Mesothelial cell of epicardium (in vitro differentiated cells): ENCODE measurements around the gene TM4SF5. TPM values are rescaled to one million over a fixed set of nuclear protein-coding genes. Genes with fewer than 3 reads are reported as not detected.

Experiments used
- DNase-seq, 2 experiments: peaks; one replicate each; pipeline ENCODE4 v3.0.0; 2021; ENCODE audit warnings: low spot score in 2 of 2; ENCODE audit not compliant: unreplicated experiment in 2 of 2
- H3K27ac Mint-ChIP-seq: 2 replicates; pipeline ENCODE4 v1.8.0; 2021; ENCODE audit warnings: mixed read lengths
- H3K27me3 Mint-ChIP-seq: 2 replicates; pipeline ENCODE4 v1.8.0; 2021; ENCODE audit warnings: low read depth, mixed read lengths
- H3K36me3 Mint-ChIP-seq: 2 replicates; pipeline ENCODE4 v1.8.0; 2021; ENCODE audit warnings: mixed read lengths
- H3K4me1 Mint-ChIP-seq: 2 replicates; pipeline ENCODE4 v1.8.0; 2021; ENCODE audit warnings: mixed read lengths
- H3K4me3 Mint-ChIP-seq: 2 replicates; pipeline ENCODE4 v1.8.0; 2021; ENCODE audit warnings: mild to moderate bottlenecking, moderate library complexity, mixed read lengths
- H3K9me3 Mint-ChIP-seq: 2 replicates; pipeline ENCODE4 v1.8.0; 2021; ENCODE audit warnings: mixed read lengths
- CTCF ChIP-seq: fragments of 200-600 bp; sonication (generic); IDR thresholded peaks from one replicate; pipeline ENCODE4 v1.5.0; 2021; ENCODE audit warnings: antibody characterized with exemption; ENCODE audit not compliant: unreplicated experiment
- total RNA-seq: library from RNA; stranded (reverse); gene quantifications from 3 replicates; pipeline ENCODE4 v1.2.1, GENCODE V29; 2021

The TM4SF5 gene
- total RNA-seq, 1 donor from 2014 or later, result not detected

- DNase-seq, result no peak
- peak overlapping the region; percentile 65 for H3K4me3 Mint-ChIP-seq
- TF ChIP-seq CTCF, result no peak
- peaks cover 89% of the 10 kb centered on the region for H3K27me3 Mint-ChIP-seq
- peak overlapping the region; percentile 69 for H3K27ac Mint-ChIP-seq
- H3K4me1 Mint-ChIP-seq, result peaks cover 17% of the 10 kb centered on the region
- H3K9me3 Mint-ChIP-seq, result no peaks in the 10 kb centered on the region
- H3K36me3 Mint-ChIP-seq, result no peaks in the 10 kb centered on the region
Observed at GRCh38 chr17:4740025-4740351, 31.7 kb upstream of the TM4SF5 start.

- Mint-ChIP-seq H3K27me3 (peaks cover 89% of the 10 kb centered on the region), H3K4me3 (peak overlapping the region; percentile 65), H3K27ac (peak overlapping the region; percentile 69), H3K36me3 (no peaks in the 10 kb centered on the region), H3K9me3 (no peaks in the 10 kb centered on the region), H3K4me1 (peaks cover 22% of the 10 kb centered on the region)
- no peak for DNase-seq
- TF ChIP-seq CTCF, result no peak
Observed at GRCh38 chr17:4740584-4740983, 31.1 kb upstream of the TM4SF5 start.

- peak overlapping the region; percentile 22 for H3K4me3 Mint-ChIP-seq
- H3K36me3 Mint-ChIP-seq, result no peaks in the 10 kb centered on the region
- no peak for DNase-seq
- peaks cover 22% of the 10 kb centered on the region for H3K4me1 Mint-ChIP-seq
- TF ChIP-seq CTCF, result no peak
- H3K27ac Mint-ChIP-seq, result no peak overlapping the region
- peaks cover 90% of the 10 kb centered on the region for H3K27me3 Mint-ChIP-seq
- no peaks in the 10 kb centered on the region for H3K9me3 Mint-ChIP-seq
Observed at GRCh38 chr17:4741544-4741943, 30.1 kb upstream of the TM4SF5 start.

GRCh38 chr17:4742133-4742532, 29.6 kb upstream of the TM4SF5 start:
- Mint-ChIP-seq H3K27me3 (peaks cover 93% of the 10 kb centered on the region), H3K27ac (no peak overlapping the region), H3K4me3 (no peak overlapping the region), H3K36me3 (no peaks in the 10 kb centered on the region), H3K4me1 (peaks cover 22% of the 10 kb centered on the region), H3K9me3 (no peaks in the 10 kb centered on the region)
- no peak for DNase-seq
- no peak for TF ChIP-seq CTCF

- Mint-ChIP-seq H3K36me3 (no peaks in the 10 kb centered on the region), H3K4me1 (peaks cover 22% of the 10 kb centered on the region), H3K27ac (no peak overlapping the region), H3K9me3 (no peaks in the 10 kb centered on the region), H3K4me3 (no peak overlapping the region), H3K27me3 (peaks cover 93% of the 10 kb centered on the region)
- TF ChIP-seq CTCF, result no peak
- no peak for DNase-seq
Observed at GRCh38 chr17:4742629-4743028, 29.1 kb upstream of the TM4SF5 start.

GRCh38 chr17:4743216-4743615, 28.5 kb upstream of the TM4SF5 start:
- TF ChIP-seq CTCF, result no peak
- DNase-seq, result no peak
- Mint-ChIP-seq H3K36me3 (no peaks in the 10 kb centered on the region), H3K9me3 (no peaks in the 10 kb centered on the region), H3K27ac (no peak overlapping the region), H3K27me3 (peaks cover 94% of the 10 kb centered on the region), H3K4me3 (no peak overlapping the region), H3K4me1 (peaks cover 20% of the 10 kb centered on the region)
